A375 (cell line): Measurements from ENCODE around the gene RIMBP3C. TPM values are rescaled to one million over a fixed set of nuclear protein-coding genes. Genes with fewer than 3 reads are reported as not detected.

Experiments
- small RNA-seq: library from RNA; depleted of rRNA; stranded (forward); fragments of <200 nt; gene quantifications from one replicate; pipeline ENCODE3, GENCODE V24; 2014
- total RNA-seq: library from RNA; depleted of rRNA; stranded (reverse); fragments of >200 nt; shearing (Covaris generic); gene quantifications from 2 replicates; pipeline ENCODE4 v1.2.3, GENCODE V29; 2014; rRNA removed

The RIMBP3C gene, protein sequence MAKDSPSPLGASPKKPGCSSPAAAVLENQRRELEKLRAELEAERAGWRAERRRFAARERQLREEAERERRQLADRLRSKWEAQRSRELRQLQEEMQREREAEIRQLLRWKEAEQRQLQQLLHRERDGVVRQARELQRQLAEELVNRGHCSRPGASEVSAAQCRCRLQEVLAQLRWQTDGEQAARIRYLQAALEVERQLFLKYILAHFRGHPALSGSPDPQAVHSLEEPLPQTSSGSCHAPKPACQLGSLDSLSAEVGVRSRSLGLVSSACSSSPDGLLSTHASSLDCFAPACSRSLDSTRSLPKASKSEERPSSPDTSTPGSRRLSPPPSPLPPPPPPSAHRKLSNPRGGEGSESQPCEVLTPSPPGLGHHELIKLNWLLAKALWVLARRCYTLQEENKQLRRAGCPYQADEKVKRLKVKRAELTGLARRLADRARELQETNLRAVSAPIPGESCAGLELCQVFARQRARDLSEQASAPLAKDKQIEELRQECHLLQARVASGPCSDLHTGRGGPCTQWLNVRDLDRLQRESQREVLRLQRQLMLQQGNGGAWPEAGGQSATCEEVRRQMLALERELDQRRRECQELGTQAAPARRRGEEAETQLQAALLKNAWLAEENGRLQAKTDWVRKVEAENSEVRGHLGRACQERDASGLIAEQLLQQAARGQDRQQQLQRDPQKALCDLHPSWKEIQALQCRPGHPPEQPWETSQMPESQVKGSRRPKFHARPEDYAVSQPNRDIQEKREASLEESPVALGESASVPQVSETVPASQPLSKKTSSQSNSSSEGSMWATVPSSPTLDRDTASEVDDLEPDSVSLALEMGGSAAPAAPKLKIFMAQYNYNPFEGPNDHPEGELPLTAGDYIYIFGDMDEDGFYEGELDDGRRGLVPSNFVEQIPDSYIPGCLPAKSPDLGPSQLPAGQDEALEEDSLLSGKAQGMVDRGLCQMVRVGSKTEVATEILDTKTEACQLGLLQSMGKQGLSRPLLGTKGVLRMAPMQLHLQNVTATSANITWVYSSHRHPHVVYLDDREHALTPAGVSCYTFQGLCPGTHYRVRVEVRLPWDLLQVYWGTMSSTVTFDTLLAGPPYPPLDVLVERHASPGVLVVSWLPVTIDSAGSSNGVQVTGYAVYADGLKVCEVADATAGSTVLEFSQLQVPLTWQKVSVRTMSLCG (N-terminal part only)
- 0.03 TPM in 1 of 2 replicates, not detected in the other for total RNA-seq

DNA sequence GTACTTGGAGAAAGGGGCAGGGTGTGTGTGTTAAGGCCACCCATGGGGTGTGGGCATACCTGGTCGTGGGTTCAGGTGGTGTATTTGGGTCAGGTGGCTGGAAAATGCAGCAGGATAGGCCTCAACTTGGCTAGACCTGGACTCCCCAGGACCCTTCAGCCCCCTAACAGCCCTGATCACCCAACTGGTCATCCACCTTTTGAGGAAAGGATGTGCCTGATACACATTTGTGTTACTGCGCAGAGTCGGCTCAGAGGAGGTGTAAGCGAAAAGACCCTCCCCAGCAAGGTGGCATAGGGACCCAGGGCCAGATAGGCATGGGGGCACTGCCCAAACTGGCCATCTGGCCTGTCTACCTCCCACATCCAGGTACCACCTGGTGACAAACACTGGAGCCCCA lies at the start of gene RIMBP3C:
TSS of gene RIMBP3C (minus strand) at position 101 of the 400 bp plus-strand sequence. CDS start 485 bp downstream, outside the sequence.

DNA sequence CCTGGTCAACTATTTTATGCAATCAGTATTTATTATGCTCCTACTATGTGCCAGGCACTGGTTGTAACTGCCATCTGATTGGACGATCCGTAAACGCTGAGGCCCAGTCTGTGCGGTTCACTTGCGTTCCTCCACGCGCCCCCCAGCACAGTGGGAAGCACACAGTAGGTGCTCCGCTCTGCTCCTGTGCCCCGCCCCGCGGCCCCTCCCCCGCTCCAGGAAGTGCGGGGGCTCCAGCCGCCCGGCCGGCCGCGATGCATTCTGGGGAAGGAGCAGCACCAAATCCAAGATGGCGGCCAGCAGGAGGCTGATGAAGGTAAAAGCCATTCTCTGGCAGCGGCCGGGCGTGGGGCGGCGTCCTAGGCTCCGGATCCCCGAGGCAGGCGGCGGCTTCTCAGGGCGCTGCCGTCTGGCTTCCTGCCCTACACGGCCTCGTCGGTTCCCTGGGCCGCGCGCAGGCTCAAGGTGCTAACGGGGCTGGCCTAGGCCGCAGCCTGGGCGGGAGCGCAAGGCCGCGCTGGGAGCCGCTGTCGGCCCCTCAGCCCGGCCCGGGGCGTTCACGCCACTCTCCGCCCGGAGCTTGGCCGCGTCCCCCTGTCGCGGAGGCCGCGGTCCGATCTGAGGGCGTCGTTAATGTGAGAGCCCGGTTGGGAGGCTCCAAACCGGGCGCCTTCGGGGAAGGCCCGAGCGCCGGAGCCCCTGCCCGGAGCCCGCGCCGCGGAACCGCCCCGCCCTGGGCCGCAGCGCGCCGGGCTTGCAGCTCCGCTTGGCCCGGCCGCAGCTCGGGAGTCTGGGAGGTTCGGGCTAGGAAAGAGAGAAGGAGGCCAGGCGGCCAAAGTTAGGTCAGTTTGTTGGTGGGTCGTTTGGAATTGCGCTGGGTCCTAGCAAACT lies 16.4 kb upstream of the RIMBP3C start, which contains the start of gene UBE2L3:
TSS of gene UBE2L3 (plus strand) at position 259 of the 891 bp plus-strand sequence. CDS start at position 290, 31 bp downstream.

Small RNA genes lying within 50 kb of the gene (small RNA-seq; reads per million reads assigned to genes)
- not detected for gene RF00492
- gene RN7SKP221: not detected

Other genes with a start within 250 kb of the RIMBP3C start
- 0.53 TPM in 2 replicates for gene RIMBP3B, start 167.7 kb downstream of the RIMBP3C start, total RNA-seq
- gene HIC2, start 134.1 kb downstream of the RIMBP3C start, total RNA-seq: 5.6 and 6.7 TPM in 2 replicates
- gene TMEM191C, start 84.1 kb downstream of the RIMBP3C start, total RNA-seq: 0.53 and 1.8 TPM in 2 replicates
- 32.3 and 34.1 TPM in 2 replicates for gene UBE2L3, start 16.3 kb upstream of the RIMBP3C start, total RNA-seq
- 59.2 and 72.3 TPM in 2 replicates for gene YDJC, start 78.6 kb upstream of the RIMBP3C start, total RNA-seq
- not detected in 2 replicates for gene CCDC116, start 81.3 kb upstream of the RIMBP3C start, total RNA-seq
- 38.8 and 67.4 TPM in 2 replicates for gene SDF2L1, start 90.8 kb upstream of the RIMBP3C start, total RNA-seq
- 27.7 and 29.0 TPM in 2 replicates for gene PPIL2, start 114.6 kb upstream of the RIMBP3C start, total RNA-seq
- gene YPEL1, start 184.3 kb upstream of the RIMBP3C start, total RNA-seq: 0.38 and 0.48 TPM in 2 replicates